SK-N-MC (cell line): ENCODE measurements around the gene SLF2.

Source experiments
- EZH2 ChIP-seq: fragments of 200-600 bp; sonication (generic); IDR thresholded peaks from one replicate; pipeline ENCODE4 v1.6.1; 2017; ENCODE audit warnings: antibody characterized with exemption
- FOXP2 ChIP-seq: optimal IDR thresholded peaks from 2 replicates; pipeline ENCODE3; 2011; ENCODE audit warnings: mild to moderate bottlenecking, moderate library complexity; ENCODE audit not compliant: insufficient read depth; ENCODE audit errors: extremely low read length, control extremely low read depth
- POLR2AphosphoS5 ChIP-seq: IDR thresholded peaks from 2 replicates; pipeline ENCODE4 v1.6.1; 2012; ENCODE audit warnings: mild to moderate bottlenecking, low read depth, low read length, borderline replicate concordance

DNA sequence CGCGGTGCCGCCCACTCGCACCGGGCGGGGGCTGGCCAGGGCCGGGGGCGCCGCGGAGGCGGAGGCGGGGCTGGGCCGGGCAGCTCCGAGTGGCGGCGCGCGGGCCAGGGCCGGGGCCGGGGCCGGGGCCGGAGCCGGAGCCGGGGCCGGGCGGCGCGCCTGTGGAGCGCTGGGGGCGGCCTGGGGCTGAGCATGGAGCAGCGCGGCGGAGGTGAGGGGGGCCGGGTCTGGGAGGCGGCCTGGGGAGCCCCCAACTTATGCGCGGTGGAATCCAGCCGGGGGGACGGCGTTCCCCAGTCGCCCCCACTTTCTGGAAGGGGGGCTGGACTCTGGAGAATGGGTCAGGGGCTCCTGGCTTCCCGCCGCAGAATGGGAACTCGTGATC is 87.0 kb downstream of the SLF2 start, which contains the start of gene LZTS2:
- TF ChIP-seq POLR2AphosphoS5 = no peak; the same call in 1 of the 2 replicates
- TF ChIP-seq EZH2 = no peak
- no peak for TF ChIP-seq FOXP2
